Hepatocyte (in vitro differentiated cells): ENCODE results near the gene LCE7A.

ENCODE experiments used
- EZH2 ChIP-seq: fragments of 200-600 bp; sonication (generic); IDR thresholded peaks from 2 replicates; pipeline ENCODE4 v1.6.1; 2016; ENCODE audit warnings: antibody characterized with exemption, mild to moderate bottlenecking, borderline replicate concordance
- TF ChIP-seq, protein P1 (sequence below): fragments of 200-600 bp; sonication (generic); IDR thresholded peaks from 2 replicates; pipeline ENCODE4 v1.5.1; 2016; ENCODE audit warnings: antibody characterized with exemption, mild to moderate bottlenecking; ENCODE audit not compliant: poor library complexity

DNA sequence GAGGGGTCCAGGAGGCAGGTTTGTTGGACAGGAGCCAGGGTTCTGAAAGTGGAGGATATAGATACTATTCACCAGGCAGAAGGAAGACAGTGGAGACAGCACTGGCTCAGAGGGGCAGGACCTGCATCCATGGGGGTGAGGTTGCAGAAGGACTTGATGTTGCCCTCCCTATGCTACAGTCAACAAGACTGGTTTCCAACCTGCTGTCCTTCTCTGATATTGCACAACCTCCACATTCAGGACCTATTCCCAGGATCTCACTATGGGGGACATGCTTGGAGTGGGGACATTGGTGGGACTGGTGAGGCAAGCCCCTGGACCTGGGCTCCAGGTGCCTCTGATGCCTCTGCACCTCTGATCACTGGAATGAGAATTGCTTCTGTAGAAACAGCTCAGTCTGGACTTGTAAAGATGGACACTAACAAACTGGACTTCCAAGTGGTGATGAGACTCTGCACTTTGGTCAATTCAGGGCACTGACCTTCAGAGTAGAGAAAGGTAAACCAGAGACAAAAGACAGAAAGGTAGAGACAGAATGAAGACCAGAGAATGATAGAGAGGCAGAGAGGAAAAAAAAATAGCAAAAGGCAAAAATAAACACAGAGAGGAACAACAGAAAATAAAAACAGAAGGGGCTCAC lies 19.9 kb downstream of the LCE7A start:
- TF ChIP-seq, protein P1, sequence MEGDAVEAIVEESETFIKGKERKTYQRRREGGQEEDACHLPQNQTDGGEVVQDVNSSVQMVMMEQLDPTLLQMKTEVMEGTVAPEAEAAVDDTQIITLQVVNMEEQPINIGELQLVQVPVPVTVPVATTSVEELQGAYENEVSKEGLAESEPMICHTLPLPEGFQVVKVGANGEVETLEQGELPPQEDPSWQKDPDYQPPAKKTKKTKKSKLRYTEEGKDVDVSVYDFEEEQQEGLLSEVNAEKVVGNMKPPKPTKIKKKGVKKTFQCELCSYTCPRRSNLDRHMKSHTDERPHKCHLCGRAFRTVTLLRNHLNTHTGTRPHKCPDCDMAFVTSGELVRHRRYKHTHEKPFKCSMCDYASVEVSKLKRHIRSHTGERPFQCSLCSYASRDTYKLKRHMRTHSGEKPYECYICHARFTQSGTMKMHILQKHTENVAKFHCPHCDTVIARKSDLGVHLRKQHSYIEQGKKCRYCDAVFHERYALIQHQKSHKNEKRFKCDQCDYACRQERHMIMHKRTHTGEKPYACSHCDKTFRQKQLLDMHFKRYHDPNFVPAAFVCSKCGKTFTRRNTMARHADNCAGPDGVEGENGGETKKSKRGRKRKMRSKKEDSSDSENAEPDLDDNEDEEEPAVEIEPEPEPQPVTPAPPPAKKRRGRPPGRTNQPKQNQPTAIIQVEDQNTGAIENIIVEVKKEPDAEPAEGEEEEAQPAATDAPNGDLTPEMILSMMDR = no peak
- no peak for TF ChIP-seq EZH2
